CD4-positive, alpha-beta T cell treated with Interleukin-21 for 1 hour (primary cell): ENCODE data around the gene TTC21B.
"Not testable (repeated sequence)": the region's sequence is repeated elsewhere in the genome, so short reads cannot be mapped to it uniquely, and the experiment has no call there.

Experiments
- DNase-seq: peaks from one replicate; pipeline ENCODE4 v3.0.0-alpha.2; 2020

Gene TTC21B

GRCh38 chr2:165953655-165954606, at the start of gene TTC21B:
Gene TTC21B (minus strand): TSS chr2:165953776. CDS start chr2:165953705, 71 bp downstream.
- DNase-seq = peak; percentile 92

- no peak for DNase-seq
Observed at GRCh38 chr2:166000401-166000800, 46.8 kb upstream of the TTC21B start.

GRCh38 chr2:165990846-165991245, 37.3 kb upstream of the TTC21B start:
- DNase-seq = no peak

- no peak for DNase-seq
Observed at GRCh38 chr2:165989851-165990250, 36.3 kb upstream of the TTC21B start.

GRCh38 chr2:165985120-165985519, 31.5 kb upstream of the TTC21B start:
- no peak for DNase-seq

GRCh38 chr2:165972161-165972560, 18.6 kb upstream of the TTC21B start:
- not testable (repeated sequence) for DNase-seq

GRCh38 chr2:165970663-165971062, 17.1 kb upstream of the TTC21B start:
- no peak for DNase-seq

GRCh38 chr2:165969227-165969626, 15.7 kb upstream of the TTC21B start:
- DNase-seq = no peak

- no peak for DNase-seq
Observed at GRCh38 chr2:165967746-165968145, 14.2 kb upstream of the TTC21B start.

- DNase-seq = no peak
Observed at GRCh38 chr2:165961818-165962217, 8.2 kb upstream of the TTC21B start.

GRCh38 chr2:165959371-165959770, 5.8 kb upstream of the TTC21B start:
- DNase-seq = no peak

GRCh38 chr2:165958313-165958960, 4.9 kb upstream of the TTC21B start:
- DNase-seq = no peak

- DNase-seq = no peak
Observed at GRCh38 chr2:165957030-165957675, 3.6 kb upstream of the TTC21B start.

GRCh38 chr2:165953306-165953654, 296 bp downstream of the TTC21B start:
- no peak for DNase-seq

- peak; percentile 21 for DNase-seq
Observed at GRCh38 chr2:165952741-165953211, 800 bp downstream of the TTC21B start.

- DNase-seq = no peak
Observed at GRCh38 chr2:165952085-165952484, 1.5 kb downstream of the TTC21B start.

- no peak for DNase-seq
Observed at GRCh38 chr2:165950438-165950837, 3.1 kb downstream of the TTC21B start.

GRCh38 chr2:165941827-165942226, 11.7 kb downstream of the TTC21B start:
- no peak for DNase-seq

GRCh38 chr2:165938237-165938636, 15.3 kb downstream of the TTC21B start:
- DNase-seq = no peak

GRCh38 chr2:165933211-165933910, 20.2 kb downstream of the TTC21B start:
- no peak for DNase-seq

- no peak for DNase-seq
Observed at GRCh38 chr2:165927774-165928173, 25.8 kb downstream of the TTC21B start.

GRCh38 chr2:165927353-165927752, 26.2 kb downstream of the TTC21B start:
- no peak for DNase-seq

GRCh38 chr2:165924946-165925345, 28.6 kb downstream of the TTC21B start:
- DNase-seq = no peak
